Brain pericyte (primary cell): Measurements from ENCODE around the gene SLC38A8.

Experiments
- DNase-seq: peaks from one replicate; pipeline ENCODE4 v3.0.0-alpha.2; 2012; ENCODE audit warnings: low read depth, low spot score

SLC38A8 gene

DNA sequence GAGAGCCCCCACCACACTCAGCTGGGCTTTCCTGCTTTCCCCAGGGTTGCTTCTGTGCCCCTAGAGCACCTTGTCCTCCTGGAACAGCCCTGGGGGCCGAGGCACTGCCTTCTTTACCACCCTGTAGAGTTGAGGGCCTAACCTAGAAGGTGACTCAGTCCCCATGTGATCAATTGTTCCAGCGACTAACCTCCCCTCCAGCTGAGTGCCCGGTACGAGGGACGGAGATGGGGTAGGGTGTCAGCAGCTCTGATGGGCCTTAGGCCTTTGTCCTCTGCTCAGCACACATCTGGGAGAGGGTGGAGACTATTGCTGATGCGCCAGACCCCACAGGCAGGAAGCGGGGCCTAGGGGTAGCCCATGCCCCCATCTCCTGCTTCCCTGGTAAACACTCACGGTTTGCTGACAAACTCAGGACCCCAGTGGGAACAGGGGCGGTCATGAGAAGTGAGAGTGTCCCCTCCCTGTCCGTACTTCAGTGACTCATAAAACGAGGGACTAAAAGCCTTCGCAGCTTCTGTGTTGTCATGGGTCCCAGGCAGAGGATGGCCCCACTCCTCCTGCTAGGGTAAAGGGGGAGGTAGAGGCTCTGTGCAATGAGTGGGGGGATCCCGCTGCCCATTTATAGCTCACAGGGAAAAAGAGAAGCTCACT, 41.5 kb downstream of the SLC38A8 start:
- DNase-seq, result no peak

DNA sequence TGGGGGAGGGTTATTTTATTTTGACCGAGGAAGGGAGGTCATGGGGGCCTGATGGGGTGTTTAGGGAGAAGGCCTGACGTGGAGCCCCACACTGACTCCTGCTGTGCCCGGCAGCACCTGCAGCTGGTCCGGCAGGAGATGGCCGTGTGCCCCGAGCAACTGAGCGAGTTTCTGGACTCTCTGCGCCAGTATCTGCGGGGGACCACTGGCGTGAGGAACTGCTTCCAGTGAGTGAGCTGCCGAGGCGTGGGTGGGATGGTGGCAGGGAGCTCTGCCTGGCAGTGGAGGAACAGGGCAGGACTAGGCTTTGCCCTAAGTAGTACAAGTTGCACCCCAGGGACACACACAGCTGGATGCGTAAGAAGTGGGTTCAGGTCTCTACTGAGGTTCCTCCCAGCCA, 44.5 kb downstream of the SLC38A8 start:
- DNase-seq, result no peak

DNA sequence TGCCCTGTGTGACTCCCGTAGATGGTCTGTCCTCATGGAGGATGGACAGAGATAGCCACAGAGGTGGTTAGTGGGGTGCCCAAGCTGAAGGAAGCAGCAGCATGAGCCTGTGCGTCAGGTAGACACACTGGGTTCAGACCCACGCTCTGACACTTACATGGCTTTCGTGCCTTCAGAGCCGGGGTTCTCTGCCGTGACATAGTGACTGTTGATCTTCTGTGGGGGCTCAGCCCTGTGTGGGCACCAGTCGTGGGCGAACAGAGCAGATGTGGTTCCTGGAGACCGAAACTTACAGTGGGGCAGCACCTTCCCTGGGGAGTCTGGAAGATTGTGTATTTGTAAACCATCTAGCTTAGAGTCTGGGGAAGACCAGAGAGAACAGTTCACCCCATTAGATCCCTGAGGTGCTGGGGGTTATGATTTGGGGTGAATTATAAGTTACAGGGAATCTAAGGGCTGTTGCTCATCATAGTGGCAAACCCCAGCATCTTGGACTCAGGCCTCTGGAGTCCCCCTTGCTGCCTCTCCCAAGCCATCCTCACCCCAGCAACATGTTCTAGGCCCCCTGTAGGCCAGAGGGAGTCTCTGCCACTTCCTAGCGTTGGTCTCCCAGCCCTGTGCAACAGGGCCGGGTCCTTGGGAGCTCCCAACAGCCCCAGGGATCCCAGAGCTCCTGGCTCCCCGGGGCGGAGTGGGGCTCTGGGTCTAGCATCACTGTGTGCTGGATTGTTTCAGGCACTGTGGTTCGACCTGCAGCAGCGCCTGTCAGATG, 45.9 kb downstream of the SLC38A8 start:
- no peak for DNase-seq

DNA sequence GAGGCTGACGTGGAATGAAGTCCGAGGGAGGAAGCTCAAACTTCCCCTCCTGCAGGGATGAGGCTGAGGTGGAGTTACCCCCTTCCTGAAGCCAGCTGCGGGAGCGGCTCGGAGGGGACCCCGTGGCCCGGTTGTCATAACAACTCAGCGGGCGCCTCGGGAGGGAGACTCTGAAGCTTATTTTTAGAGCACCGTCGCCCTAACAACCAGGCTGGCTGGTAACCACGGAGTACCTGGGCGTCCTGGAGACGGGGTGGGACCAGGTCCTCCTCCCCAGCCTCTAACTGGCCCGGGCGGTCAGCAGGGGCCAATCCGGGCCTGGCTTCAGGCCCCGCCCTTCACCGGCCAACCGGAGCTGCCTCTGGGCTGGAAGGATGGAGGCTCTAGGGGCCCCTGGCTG, 46.8 kb downstream of the SLC38A8 start:
- peak; percentile 52 for DNase-seq

DNA sequence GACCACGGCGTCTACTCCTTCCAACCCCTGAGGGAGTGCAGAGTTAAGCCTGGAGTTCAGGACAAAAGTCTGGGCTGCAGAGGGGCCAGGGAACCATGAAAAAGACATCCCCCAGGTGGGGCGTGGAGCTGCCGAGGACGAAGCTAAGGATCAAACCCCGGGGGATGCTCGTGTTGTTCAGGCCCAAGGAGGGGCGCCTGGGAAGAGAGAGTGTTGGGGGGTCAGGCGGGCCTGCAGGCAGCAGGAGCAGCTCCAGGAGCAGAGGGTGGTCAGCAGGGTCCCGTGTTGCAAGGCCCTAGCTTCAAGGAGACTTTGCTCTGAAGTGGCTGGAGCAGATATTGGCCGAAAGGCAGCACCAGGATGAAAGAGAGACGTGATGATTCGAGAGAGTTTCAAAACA, 47.9 kb downstream of the SLC38A8 start:
- no peak for DNase-seq

DNA sequence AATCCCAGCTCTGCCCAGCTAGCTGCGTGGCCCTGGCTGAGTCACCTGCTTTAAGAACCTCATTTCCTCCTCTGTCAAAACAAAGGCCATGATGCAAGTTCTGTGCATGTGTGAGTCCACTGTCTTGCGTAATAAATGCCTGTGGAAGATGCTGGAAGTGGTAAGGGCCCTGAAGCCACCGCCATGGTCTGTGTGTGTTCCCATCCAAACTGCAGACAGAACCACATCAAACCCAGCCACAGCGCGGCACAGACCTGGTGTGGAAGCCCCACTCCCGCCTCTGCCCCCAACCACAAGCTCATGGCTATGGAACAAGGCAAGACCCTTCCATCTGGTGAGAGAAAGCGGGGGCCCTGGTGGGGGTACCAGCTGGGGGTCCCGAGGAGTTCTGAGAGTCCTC, 48.5 kb downstream of the SLC38A8 start:
- DNase-seq, result no peak

DNA sequence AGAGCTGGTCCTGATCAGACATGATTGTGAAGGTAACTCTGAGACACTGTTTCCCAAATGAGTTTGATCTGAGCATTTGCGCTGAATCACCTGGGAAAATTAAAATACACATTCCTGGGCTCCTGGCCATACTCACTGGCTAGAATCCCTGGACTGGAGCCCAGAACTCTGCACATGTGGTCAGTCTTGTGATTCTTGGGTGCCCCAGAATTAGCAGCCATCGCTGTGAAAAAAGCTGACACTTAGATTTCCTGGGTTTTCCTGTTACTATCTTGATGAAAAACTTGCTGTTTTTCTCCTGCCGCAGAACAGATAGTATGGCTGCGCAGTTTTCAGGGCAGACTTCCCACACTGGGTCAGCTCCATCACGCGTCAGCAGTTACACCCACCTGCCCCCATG, 50.0 kb downstream of the SLC38A8 start:
- no peak for DNase-seq

DNA sequence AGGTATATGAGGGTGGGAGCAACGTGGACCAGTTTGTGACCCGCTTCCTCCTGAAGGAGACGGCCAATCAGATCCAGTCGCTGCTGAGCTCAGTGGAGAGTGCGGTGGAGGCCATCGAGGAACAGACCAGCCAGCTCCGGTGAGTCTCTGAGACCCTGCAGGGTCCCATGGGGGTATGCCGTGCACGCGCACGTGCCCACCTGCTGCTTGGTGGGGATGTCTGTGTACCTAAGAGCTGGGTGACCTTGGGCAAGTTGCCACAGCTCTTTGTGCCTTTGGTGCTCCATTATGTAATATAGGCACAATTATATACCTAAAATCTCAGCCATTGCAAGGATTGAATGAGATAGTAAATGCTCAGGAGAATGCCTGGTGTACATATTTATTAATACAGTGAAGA, 52.1 kb downstream of the SLC38A8 start:
- no peak for DNase-seq

DNA sequence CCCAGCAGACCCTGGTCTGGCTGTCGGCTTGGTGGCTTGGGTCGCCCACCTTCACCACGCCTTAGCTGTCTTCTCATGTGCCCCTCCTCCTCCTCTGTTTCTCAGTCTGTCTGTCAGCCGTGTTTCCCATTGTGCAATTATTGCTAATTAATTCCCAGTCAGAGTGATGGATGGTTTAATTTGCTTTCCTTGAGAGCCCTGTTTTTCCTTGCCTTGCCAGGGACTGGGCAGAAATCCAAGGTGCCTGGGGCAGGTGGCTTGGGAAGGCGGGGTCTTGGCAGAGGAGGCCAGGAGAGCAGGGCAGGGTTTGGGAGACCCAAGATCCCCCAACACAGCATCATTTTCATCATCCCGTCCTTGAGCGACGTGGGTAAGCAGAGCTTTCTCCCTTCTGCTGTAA, 53.3 kb downstream of the SLC38A8 start:
- DNase-seq, result no peak

DNA sequence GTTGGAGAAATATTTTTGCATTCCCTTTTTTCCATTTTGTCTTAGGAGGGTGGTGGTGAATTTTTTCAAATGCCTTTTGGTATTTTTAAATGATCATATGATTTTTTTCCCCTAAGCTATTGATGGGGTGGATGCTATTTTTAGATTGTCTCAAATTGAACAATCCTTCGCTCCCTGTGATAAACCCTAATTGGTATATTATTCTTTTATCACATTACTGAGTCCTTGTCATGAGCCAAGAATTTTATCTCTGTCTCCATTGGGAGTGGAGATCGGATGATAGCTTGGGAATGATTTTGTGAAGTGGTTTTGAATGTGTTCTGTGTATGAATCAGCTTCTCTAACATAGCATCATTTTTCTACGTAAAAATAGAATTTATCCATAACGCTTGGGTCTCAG, 59.1 kb downstream of the SLC38A8 start:
- no peak for DNase-seq

DNA sequence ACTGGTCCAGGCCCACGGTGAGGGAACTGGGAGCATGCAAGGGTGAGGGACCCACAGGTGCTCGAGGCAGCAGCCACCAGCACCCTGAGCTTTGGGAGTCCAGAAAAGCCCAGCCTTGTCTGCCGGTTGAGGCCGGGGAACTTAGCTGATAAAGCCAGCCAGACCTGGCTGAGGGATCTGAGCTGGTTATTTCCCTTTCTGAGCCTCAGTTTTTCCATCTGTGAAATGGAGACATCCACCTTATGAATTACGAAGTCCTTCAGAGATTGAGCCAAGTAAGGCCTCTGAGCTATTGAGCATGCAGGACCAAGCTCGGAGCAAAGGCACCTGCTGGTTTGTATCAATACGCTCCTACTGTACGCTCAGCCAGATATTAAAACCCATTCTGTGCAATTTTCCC, 60.8 kb downstream of the SLC38A8 start:
- DNase-seq, result no peak

DNA sequence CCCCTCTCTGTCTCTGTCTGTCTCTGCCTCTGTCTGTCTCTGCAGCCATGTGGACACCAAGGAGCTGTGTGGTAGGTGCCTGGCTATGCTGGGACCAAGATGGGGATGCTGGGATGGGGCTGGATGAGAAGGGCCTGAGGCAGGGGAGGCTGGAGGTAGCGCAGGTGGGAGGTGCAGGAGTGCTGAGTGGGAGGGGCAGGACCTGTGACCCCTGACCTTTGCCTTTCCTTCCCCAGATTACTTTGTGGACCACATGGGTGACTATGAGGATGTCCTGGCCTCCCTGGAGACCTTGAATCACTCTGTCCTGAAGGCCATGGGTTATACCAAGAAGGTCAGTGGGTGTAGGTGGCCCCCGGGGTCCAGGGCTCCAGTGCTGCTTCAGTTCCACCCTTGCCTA, 61.8 kb downstream of the SLC38A8 start:
- no peak for DNase-seq

DNA sequence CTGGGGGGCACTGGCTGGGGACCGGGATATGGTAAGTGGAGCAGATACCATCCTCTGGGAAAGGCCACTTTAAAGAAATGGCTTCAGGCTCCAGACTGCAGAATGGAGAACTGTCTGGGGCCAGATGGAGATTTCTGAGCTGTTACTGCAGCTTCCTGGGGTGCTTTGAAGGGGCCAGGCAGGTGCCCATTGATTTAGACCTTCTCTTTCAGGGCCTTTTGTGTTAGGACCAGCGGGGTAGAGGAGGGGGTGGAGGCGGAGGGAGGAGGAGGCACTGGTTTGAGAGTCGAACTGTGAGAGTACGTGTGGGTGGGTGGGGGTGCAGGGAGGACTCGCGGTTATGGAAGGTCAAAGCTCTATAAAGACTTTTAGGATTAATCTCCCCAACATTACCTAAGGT, 63.2 kb downstream of the SLC38A8 start:
- no peak for DNase-seq

DNA sequence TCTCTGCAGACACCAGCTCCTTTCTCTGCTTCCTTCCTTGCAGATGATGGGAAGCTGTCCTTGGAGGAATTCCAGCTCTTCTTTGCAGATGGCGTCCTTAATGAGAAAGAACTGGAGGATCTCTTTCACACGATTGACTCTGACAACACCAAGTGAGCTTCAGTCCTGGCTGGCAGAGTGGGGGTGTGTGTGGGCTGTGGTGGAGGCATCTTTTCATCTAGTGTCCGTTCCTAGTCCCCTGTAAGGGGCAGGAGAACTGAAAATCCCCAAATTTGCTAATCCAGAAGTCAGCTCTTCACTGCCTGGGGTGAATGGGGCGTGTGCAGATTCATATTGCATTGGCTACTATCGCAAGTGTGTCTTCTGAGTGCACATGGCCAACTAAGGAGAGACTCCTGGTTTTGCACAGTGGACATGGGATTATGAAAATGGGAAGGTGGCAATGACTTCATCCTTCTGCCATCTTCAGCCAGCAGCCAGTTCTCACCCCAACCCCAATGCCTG, 64.1 kb downstream of the SLC38A8 start:
- DNase-seq, result no peak

DNA sequence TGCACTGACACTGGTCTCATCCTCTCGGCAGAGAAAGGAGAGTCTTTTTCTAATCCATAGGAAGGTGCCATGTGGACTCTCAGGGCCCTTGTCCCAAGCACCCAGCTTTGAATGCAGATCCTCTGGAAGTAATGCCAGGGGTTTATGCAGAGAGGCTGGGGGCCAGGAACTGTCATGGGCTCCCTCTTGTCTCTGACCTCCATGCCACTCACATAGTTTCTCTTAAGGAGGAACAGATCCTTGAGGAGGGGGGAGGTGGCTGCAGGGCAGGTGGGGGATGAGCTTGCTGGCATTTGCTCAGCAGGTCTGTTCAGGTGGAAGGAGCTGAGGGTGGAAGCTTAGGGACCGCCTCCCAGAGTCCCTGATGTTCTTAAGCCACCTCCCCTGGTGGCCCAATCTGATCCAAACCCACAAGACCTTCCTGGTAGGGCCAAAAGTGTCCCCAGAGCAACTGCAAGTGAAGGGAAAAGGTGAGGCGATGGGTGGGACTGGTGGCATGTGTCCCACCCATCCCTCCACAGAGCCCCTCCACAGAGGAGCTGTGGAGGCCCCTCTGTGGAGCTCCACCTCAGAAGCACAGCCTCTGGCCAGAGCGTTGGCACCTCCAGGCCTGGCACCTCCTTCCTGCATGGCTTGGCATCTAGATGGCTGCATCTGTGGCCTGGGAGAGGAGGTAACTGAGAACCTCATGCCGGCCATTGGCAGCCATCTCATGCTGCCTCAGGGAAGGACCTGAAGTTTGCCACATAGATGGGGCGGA, 65.4 kb downstream of the SLC38A8 start:
- DNase-seq, result no peak

DNA sequence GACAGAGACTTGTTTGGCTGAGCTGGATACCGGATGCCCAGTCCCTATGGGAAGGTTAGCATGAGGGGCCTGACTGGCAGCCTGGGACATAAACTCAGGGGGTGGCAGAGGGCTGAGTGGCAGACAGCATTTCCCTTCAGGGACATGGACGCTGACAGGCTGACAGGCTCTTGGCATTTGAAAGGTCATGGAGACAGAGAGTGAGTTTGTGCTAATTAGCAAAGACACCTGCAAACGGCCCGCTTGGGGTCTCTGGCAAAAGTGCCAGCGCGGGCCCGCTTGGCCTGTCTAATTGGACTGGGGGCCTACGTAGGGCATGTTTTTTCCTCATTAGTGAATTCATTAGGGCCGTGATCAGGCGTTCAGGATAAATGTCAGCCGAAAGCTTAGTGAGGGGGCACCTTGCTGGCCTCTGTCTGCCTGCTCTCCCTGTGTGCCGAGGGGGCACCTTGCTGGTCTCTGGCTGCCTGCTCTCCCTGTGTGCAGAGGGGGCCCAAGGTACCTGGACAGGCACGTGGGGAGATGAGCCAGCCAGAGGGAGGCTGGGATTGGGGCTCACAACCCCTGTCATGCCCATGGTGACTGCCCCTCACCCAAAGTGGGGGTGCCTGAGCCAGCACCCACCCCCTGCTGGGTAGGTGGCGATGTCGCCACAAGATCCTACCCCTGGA, 66.9 kb downstream of the SLC38A8 start:
- DNase-seq, result no peak

DNA sequence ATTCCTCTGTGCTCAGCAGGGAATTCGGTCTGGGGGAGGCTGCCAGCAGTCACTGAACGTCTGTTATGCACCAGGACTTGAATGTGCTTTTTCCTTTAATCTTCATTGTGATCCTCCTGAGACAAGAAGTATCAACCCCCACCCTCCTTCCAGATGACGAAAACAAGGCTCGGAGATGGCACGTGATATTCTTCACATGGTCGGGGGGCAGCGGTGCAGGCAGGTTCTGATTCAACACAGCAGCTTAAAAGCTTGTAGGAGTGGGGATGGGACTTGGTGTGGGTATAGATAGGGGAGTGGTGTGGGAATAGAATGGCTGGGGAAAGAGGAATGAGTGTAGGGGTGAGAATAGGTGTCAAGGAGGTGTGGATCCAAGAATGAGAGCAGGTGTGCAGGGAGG, 68.1 kb downstream of the SLC38A8 start:
- no peak for DNase-seq

DNA sequence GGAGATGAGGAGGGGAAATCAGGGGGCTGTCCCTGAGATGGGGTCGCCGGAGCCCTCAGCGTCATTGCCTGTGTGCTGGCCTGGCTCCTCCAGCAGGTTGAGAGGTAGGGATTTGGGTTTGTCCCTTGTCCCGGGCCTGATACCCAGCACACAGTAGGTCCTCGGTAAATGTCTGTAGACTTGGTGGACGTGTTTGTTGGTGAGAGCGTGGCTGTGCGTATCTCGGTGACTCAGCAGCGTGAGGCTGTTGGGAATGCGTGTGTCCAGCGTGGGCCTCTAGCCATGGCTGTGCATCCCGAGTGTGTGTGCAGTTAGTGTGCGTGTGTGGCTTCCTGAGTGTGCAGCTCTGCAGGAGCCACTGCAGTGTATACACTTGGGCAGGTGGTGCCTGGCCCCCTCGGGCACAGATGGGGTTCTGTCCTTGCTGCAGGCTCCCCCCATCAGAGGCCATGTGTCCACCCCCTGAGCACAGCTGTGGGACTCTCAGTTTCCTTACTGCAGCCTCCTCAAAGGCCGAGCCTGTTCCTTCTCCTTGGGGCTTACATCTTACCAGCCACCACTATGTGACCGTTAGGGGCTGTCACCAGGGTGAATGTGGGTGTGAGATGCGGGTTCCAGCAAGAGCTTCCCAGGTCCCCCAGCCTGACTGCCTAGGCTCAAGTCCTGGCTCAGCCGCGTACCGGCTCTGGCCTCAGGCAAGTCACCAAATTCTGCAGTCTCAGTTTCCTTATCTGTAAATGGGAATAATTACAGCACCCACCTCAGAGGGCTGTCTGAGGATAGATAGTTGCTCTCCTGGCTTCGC, 68.8 kb downstream of the SLC38A8 start:
- DNase-seq, result no peak

DNA sequence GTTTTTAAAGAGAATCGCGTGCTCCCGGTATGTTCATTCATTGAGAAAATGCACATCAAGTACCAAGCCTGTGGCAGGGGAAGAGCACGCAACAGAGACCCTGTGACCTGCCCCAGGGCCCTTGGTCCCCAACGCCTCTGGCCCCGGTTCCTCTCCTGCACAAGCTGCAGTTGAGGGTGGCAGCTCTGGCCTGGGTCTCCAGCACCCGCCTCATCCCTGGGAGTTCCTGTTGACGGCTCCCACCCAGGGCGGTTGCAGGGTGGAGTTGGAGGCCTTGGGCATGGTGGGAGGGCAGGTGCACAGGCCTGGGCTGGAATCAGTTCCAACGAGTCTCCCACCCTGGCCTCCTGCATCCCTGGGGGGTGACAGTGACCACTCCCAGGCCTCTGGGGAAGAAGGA, 69.5 kb downstream of the SLC38A8 start:
- no peak for DNase-seq

DNA sequence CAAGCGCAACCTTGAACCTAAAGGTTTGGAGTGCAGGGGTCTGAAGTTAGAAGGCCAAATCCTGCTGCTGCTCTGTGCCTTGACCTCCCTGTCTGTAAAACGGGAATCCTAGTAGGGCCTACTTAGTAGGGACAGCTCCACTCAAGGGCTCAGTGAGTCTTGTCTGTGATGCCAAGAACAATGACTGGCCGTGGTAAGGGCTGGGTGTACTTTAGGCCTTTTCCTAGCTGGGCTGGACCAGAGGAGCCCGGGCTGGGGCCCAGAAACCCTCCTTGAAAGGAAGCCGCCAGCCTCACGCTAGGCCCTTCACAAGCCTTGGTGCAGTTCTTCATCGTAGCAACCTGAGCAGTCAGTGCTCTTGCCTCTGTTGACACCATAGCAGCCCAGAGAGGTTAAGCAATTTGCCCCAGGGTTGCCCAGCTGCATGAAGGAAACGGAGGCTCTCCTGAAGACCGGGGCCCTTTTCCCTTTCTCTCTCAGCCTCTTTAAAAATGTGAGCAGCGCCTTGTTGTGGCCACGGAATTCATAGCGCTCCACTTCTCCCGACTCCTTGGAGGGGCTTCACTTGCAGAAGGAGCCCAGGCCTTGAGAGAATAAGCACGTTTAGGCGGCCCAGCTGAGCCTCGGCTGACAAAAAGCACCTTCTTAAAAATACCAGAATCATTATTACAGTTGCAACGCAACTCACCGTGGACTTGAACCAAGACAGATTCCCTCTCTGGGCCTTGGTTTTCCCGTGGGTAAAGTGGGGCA, 70.2 kb downstream of the SLC38A8 start:
- no peak for DNase-seq
